Mesenchymal stem cell (in vitro differentiated cells and primary cell): ENCODE measurements around the gene SAFB2.
"Not testable (repeated sequence)": the region's sequence is repeated elsewhere in the genome, so short reads cannot be mapped to it uniquely, and the experiment has no call there.

Experiments used
- DNase-seq: peaks from one replicate; pipeline ENCODE4 v3.0.0-alpha.2; 2013
- H2AFZ ChIP-seq: one replicate; pipeline ENCODE4 v1.6.1; 2013; ENCODE audit warnings: low read depth, mild to moderate bottlenecking, control low read depth, inconsistent platforms, low read length, moderate library complexity
- H2AK5ac ChIP-seq: 2 replicates; pipeline ENCODE4 v1.6.1; 2013; ENCODE audit warnings: low read length, moderate library complexity, mild to moderate bottlenecking, inconsistent platforms; ENCODE audit not compliant: severe bottlenecking
- H2BK120ac ChIP-seq: one replicate; pipeline ENCODE4 v1.6.1; 2013; ENCODE audit warnings: low read depth, mild to moderate bottlenecking, inconsistent platforms, low read length, moderate library complexity
- H2BK12ac ChIP-seq, 2 experiments: one replicate each; pipeline ENCODE4 v1.6.1; 2013; ENCODE audit warnings: inconsistent platforms in 2 of 2, low read length in 2 of 2, mild to moderate bottlenecking in 2 of 2, moderate library complexity in 2 of 2, control low read depth in 1 of 2
- H2BK15ac ChIP-seq: one replicate; pipeline ENCODE4 v1.6.1; 2013; ENCODE audit warnings: mild to moderate bottlenecking, low read depth, inconsistent platforms; ENCODE audit not compliant: poor library complexity, severe bottlenecking
- H2BK5ac ChIP-seq: 2 replicates; pipeline ENCODE4 v1.6.1; 2013; ENCODE audit warnings: low read depth, mild to moderate bottlenecking, low read length, control low read depth, inconsistent platforms; ENCODE audit not compliant: poor library complexity, severe bottlenecking
- H3K14ac ChIP-seq, 2 experiments: one replicate each; pipeline ENCODE4 v1.6.1; 2013; ENCODE audit warnings: inconsistent platforms in 2 of 2, low read length in 2 of 2, control low read depth in 1 of 2, mild to moderate bottlenecking in 1 of 2, moderate library complexity in 1 of 2
- H3K18ac ChIP-seq, 2 experiments: one replicate each; pipeline ENCODE4 v1.6.1; 2013; ENCODE audit warnings: inconsistent platforms in 2 of 2, low read length in 2 of 2, control low read depth in 1 of 2, low read depth in 1 of 2, mild to moderate bottlenecking in 1 of 2
- H3K23ac ChIP-seq, 2 experiments: one replicate each; pipeline ENCODE4 v1.6.1; 2013; ENCODE audit warnings: inconsistent platforms in 2 of 2, low read length in 2 of 2, mild to moderate bottlenecking in 2 of 2, moderate library complexity in 2 of 2, control low read depth in 1 of 2
- H3K27ac ChIP-seq: 2 replicates; pipeline ENCODE4 v1.5.1; 2013; ENCODE audit warnings: mild to moderate bottlenecking, moderate library complexity, low read length, control low read depth, inconsistent platforms; ENCODE audit not compliant: poor library complexity, severe bottlenecking
- H3K27me3 ChIP-seq, 2 experiments: 2 replicates each; pipeline versions ENCODE4 v1.6.1 to v1.7.0; 2013; ENCODE audit warnings: low read length in 2 of 2, mild to moderate bottlenecking in 2 of 2, moderate library complexity in 2 of 2, control low read depth in 1 of 2, inconsistent platforms in 1 of 2; ENCODE audit not compliant: control insufficient read depth in 1 of 2, insufficient read depth in 1 of 2
- H3K36me3 ChIP-seq, 2 experiments: 2 replicates each; pipeline versions ENCODE4 v1.6.1 to v1.7.0; 2013; ENCODE audit warnings: low read length in 2 of 2, control low read depth in 1 of 2, inconsistent platforms in 1 of 2, low read depth in 1 of 2, mild to moderate bottlenecking in 1 of 2; ENCODE audit not compliant: insufficient read depth in 2 of 2, control insufficient read depth in 1 of 2
- H3K4ac ChIP-seq, 2 experiments: one replicate each; pipeline ENCODE4 v1.6.1; 2013; ENCODE audit warnings: inconsistent platforms in 2 of 2, low read length in 2 of 2, mild to moderate bottlenecking in 2 of 2, moderate library complexity in 2 of 2, control low read depth in 1 of 2, low read depth in 1 of 2
- H3K4me1 ChIP-seq: 2 replicates; pipeline ENCODE4 v1.6.1; 2013; ENCODE audit warnings: low read depth, low read length, control low read depth; ENCODE audit not compliant: control insufficient read depth, insufficient read depth
- H3K4me2 ChIP-seq: 2 replicates; pipeline ENCODE4 v1.6.1; 2013; ENCODE audit warnings: low read length, mild to moderate bottlenecking, inconsistent platforms; ENCODE audit not compliant: poor library complexity, severe bottlenecking
- H3K4me3 ChIP-seq, 2 experiments: 2 replicates each; pipeline versions ENCODE4 v1.5.1 to v1.7.0; 2013; ENCODE audit warnings: low read length in 2 of 2, mild to moderate bottlenecking in 2 of 2, control low read depth in 1 of 2, low read depth in 1 of 2; ENCODE audit not compliant: insufficient read depth in 1 of 2
- H3K79me1 ChIP-seq: replicated peaks from 2 replicates; pipeline ENCODE4 v1.6.1; 2013; ENCODE audit warnings: mild to moderate bottlenecking, control low read depth, low read length, inconsistent platforms; ENCODE audit not compliant: poor library complexity, severe bottlenecking
- H3K9ac ChIP-seq: 2 replicates; pipeline ENCODE4 v1.7.0; 2013; ENCODE audit warnings: mild to moderate bottlenecking, low read length, moderate library complexity
- H3K9me3 ChIP-seq: 2 replicates; pipeline ENCODE4 v1.7.0; 2013; ENCODE audit warnings: mild to moderate bottlenecking, low read length; ENCODE audit not compliant: control insufficient read depth
- H4K8ac ChIP-seq: one replicate; pipeline ENCODE4 v1.6.1; 2013; ENCODE audit warnings: inconsistent platforms, mild to moderate bottlenecking, low read length, moderate library complexity
- H4K91ac ChIP-seq: one replicate; pipeline ENCODE4 v1.6.1; 2013; ENCODE audit warnings: mild to moderate bottlenecking, low read length, inconsistent platforms
- WGBS: methylation state at CpG from one replicate; pipeline ENCODE4 v1.1.7; 2013; ENCODE audit warnings: mixed read lengths; 5-methylcytosine and 5-hydroxymethylcytosine counted together

The SAFB2 gene

DNA sequence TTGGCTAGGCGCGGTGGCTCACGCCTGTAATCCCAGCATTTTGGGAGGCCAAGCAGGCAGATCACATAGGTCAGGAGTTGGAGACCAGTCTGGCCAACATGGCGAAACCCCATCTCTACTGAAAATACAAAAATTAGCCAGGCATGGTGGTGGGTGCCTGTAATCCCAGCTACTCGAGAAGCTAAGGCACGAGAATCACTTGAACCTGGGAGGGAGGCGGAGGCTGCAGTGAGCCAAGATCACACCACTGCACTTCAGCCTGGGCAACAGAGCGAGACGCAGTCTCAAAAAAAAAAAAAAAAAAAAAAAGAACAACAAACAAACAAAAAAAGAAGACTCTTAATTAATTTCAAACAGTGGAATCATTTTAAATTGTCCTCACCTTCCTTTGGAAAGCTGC lies 13.8 kb downstream of the SAFB2 start:
- H4K8ac ChIP-seq, H3K9ac ChIP-seq, H3K4me3 ChIP-seq, H2AK5ac ChIP-seq, H4K91ac ChIP-seq, H3K4ac ChIP-seq, H3K9me3 ChIP-seq, H3K18ac ChIP-seq, DNase-seq, H3K4me1 ChIP-seq, H2BK15ac ChIP-seq, H3K23ac ChIP-seq, H2AFZ ChIP-seq, H3K4me2 ChIP-seq, H3K14ac ChIP-seq, H3K27ac ChIP-seq, H2BK5ac ChIP-seq, H3K27me3 ChIP-seq, H2BK12ac ChIP-seq, H2BK120ac ChIP-seq: not testable (repeated sequence)
- peaks cover 40% of the 10 kb centered on the region for H3K79me1 ChIP-seq
- peaks cover 57 to 86% of the 10 kb centered on the region in 2 experiments for H3K36me3 ChIP-seq
- WGBS, result 97% methylated on average over 9 of the region's 9 CpGs

DNA sequence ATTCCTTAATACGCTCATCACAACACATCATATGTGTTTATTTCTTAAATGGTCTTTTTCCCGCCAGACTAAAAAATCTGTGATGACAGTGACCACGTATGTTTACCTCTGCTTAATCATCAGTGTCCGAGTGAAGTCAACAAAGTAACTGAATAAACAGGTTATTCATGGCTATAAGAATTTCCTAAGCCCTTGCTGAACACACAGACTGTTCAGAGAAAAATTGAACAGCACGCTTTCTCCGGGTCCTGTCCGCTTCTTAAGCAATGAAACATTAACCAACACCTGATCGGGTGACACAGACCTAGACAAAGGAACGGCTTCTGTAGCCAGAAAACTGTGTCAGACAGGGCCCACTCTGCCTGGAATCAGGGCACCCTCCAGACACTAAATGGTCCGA lies 14.3 kb downstream of the SAFB2 start:
- H3K9me3 ChIP-seq, result no peaks in the 10 kb centered on the region
- no peaks in the 10 kb centered on the region for H3K27me3 ChIP-seq
- no peaks in the 10 kb centered on the region for H3K4me1 ChIP-seq
- H3K14ac ChIP-seq, result no peak overlapping the region
- H4K8ac ChIP-seq, result no peak overlapping the region
- H2AK5ac ChIP-seq, result no peak overlapping the region
- H2AFZ ChIP-seq, result no peak overlapping the region
- H3K36me3 ChIP-seq, result peaks cover 57 to 86% of the 10 kb centered on the region in 2 experiments
- no peak overlapping the region for H2BK12ac ChIP-seq
- no peak overlapping the region for H3K23ac ChIP-seq
- WGBS, result 87% methylated on average over 10 of the region's 10 CpGs
- no peak overlapping the region for H3K4me2 ChIP-seq
- no peak overlapping the region for H3K27ac ChIP-seq
- DNase-seq, result no peak
- no peak overlapping the region for H2BK120ac ChIP-seq
- peaks cover 40% of the 10 kb centered on the region for H3K79me1 ChIP-seq
- no peak overlapping the region for H2BK15ac ChIP-seq
- no peak overlapping the region for H3K4ac ChIP-seq
- no peak overlapping the region for H3K9ac ChIP-seq
- H3K18ac ChIP-seq, result no peak overlapping the region
- no peak overlapping the region for H2BK5ac ChIP-seq
- H4K91ac ChIP-seq, result no peak overlapping the region
- no peak overlapping the region for H3K4me3 ChIP-seq

GRCh38 chr19:5607318-5608275 lies 15.0 kb downstream of the SAFB2 start:
- no peak overlapping the region for H2BK15ac ChIP-seq
- no peaks in the 10 kb centered on the region for H3K27me3 ChIP-seq
- H3K9ac ChIP-seq, result no peak overlapping the region
- H4K91ac ChIP-seq, result peak overlapping the region; percentile 15
- no peak overlapping the region for H3K18ac ChIP-seq
- H3K14ac ChIP-seq, result no peak overlapping the region
- H3K36me3 ChIP-seq, result peaks cover 54 to 86% of the 10 kb centered on the region in 2 experiments
- no peaks in the 10 kb centered on the region for H3K9me3 ChIP-seq
- H3K4ac ChIP-seq, result no peak overlapping the region
- 98% methylated on average over 16 of the region's 16 CpGs for whole genome bisulfite sequencing
- H2BK120ac ChIP-seq, result no peak overlapping the region
- H3K4me1 ChIP-seq, result no peaks in the 10 kb centered on the region
- no peak overlapping the region for H3K23ac ChIP-seq
- no peak overlapping the region for H2BK12ac ChIP-seq
- no peak overlapping the region for H3K4me2 ChIP-seq
- H3K27ac ChIP-seq, result no peak overlapping the region
- no peak overlapping the region for H3K4me3 ChIP-seq
- H2BK5ac ChIP-seq, result no peak overlapping the region
- no peak overlapping the region for H2AFZ ChIP-seq
- H3K79me1 ChIP-seq, result peaks cover 38% of the 10 kb centered on the region
- H2AK5ac ChIP-seq, result no peak overlapping the region
- no peak overlapping the region for H4K8ac ChIP-seq
- no peak for DNase-seq

GRCh38 chr19:5605362-5605761 lies 17.2 kb downstream of the SAFB2 start:
- H2BK5ac ChIP-seq, result no peak overlapping the region

More at GRCh38 chr19:5605362-5605761, 17.2 kb downstream of the SAFB2 start:
- H2AK5ac ChIP-seq, result no peak overlapping the region
- H2BK120ac ChIP-seq, result no peak overlapping the region
- no peak overlapping the region for H2BK12ac ChIP-seq
- no peak overlapping the region for H4K91ac ChIP-seq
- peaks cover 66 to 89% of the 10 kb centered on the region in 2 experiments for H3K36me3 ChIP-seq
- no peak overlapping the region for H3K9ac ChIP-seq
- WGBS, result 97% methylated on average over 3 of the region's 3 CpGs
- H3K18ac ChIP-seq, result no peak overlapping the region
- H3K4me2 ChIP-seq, result no peak overlapping the region
- no peak overlapping the region for H2BK15ac ChIP-seq
- no peaks in the 10 kb centered on the region for H3K4me1 ChIP-seq
- no peak for DNase-seq
- no peak overlapping the region for H3K4me3 ChIP-seq
- H3K9me3 ChIP-seq, result no peaks in the 10 kb centered on the region
- no peaks in the 10 kb centered on the region for H3K27me3 ChIP-seq
- no peak overlapping the region for H3K4ac ChIP-seq
- peak overlapping the region in 1 of 2 experiments; percentile 22 for H3K23ac ChIP-seq
- no peak overlapping the region for H2AFZ ChIP-seq
- peaks cover 43% of the 10 kb centered on the region for H3K79me1 ChIP-seq
- H3K14ac ChIP-seq, result no peak overlapping the region
- H4K8ac ChIP-seq, result no peak overlapping the region
- H3K27ac ChIP-seq, result no peak overlapping the region
